ENCODE measurements around the gene SUPT4H1.

Gene SUPT4H1

DNA sequence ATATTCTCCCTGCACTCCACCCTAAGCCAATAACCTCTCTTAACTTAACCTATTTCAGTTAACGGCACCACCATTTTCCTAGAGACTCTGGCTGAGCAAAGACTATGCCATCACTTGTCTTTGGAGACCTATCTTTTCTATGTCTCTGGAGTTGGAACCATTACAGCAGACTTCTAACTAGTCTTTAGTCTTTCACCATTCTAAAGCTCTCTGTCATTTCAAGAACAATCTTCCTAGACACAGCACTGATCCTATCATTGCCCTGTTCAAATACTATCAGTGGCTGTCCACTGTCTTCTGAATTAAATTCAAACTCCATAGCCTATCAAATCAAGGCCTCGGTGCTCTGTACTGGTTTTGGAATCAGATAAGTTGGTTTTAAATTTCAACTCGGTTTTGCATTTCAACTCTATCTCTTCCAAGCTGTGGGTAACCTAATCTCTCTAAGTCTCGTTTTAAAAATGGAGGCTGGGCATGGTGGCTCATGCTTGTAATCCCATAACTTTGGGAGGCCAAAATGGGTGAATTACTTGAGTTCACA is 33.4 kb upstream of the SUPT4H1 start:
- TF ChIP-seq, protein P1, sequence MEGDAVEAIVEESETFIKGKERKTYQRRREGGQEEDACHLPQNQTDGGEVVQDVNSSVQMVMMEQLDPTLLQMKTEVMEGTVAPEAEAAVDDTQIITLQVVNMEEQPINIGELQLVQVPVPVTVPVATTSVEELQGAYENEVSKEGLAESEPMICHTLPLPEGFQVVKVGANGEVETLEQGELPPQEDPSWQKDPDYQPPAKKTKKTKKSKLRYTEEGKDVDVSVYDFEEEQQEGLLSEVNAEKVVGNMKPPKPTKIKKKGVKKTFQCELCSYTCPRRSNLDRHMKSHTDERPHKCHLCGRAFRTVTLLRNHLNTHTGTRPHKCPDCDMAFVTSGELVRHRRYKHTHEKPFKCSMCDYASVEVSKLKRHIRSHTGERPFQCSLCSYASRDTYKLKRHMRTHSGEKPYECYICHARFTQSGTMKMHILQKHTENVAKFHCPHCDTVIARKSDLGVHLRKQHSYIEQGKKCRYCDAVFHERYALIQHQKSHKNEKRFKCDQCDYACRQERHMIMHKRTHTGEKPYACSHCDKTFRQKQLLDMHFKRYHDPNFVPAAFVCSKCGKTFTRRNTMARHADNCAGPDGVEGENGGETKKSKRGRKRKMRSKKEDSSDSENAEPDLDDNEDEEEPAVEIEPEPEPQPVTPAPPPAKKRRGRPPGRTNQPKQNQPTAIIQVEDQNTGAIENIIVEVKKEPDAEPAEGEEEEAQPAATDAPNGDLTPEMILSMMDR (IDR thresholded peaks at IDR 0.05; ENCODE audit: control insufficient read depth, extremely low read depth, insufficient read depth) = no peak
- H3K4me3 ChIP-seq (ENCODE audit: low read depth, low read length) = no peak overlapping the region
- DNase-seq (ENCODE audit: low read depth) = no peak

DNA sequence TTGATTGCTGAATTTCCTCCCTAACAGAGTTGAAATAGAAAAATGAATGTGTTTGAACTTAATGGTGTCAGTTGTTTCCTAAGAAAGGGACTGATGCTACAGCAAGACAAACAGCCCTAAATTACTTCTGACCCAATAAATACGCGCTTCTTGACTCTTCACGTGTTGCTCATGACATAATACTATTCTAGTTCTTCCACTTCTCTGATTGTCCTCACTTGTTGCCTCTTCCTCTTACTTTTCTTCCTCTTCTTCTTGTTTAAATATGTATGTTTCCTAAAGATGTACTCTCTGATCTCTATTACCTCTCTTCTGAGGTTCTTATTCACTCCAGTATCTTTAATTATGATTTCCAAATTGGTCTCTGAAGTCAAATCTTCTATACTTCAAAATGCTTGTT is 32.9 kb upstream of the SUPT4H1 start:
- TF ChIP-seq, protein P1 (IDR thresholded peaks at IDR 0.05; ENCODE audit: control insufficient read depth, extremely low read depth, insufficient read depth) = no peak
- no peak overlapping the region for H3K4me3 ChIP-seq (ENCODE audit: low read depth, low read length)
- no peak for DNase-seq (ENCODE audit: low read depth)

DNA sequence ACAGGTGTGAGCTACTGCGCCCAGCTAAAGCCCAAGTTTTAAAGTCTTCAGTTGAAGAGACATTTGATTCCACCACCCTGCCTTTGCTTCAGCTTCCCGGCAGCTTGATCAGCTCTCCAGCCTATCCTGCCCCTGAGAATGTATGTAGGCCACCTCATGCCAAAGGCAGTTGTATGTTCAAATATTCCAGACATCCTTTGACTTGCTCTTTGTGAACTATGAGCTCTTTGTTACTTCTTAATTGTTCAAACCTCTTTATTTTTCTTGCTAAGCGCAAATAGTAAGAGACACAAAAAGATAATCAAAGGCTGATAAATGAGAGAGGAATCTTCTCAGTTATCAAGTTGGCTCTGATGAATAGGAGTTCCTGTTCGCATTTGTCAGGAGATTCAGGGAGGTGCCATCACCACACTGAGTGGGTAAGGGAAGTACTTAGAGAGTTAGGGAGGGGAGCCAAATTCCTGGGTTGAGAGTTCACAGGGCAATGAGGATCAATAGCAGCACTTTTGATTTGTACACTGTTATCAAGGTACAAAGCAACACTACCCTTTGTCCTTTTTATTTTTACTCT is 32.0 kb upstream of the SUPT4H1 start:
- no peak overlapping the region for H3K4me3 ChIP-seq (ENCODE audit: low read depth, low read length)
- TF ChIP-seq, protein P1 (IDR thresholded peaks at IDR 0.05; ENCODE audit: control insufficient read depth, extremely low read depth, insufficient read depth) = no peak
- DNase-seq (ENCODE audit: low read depth) = no peak

DNA sequence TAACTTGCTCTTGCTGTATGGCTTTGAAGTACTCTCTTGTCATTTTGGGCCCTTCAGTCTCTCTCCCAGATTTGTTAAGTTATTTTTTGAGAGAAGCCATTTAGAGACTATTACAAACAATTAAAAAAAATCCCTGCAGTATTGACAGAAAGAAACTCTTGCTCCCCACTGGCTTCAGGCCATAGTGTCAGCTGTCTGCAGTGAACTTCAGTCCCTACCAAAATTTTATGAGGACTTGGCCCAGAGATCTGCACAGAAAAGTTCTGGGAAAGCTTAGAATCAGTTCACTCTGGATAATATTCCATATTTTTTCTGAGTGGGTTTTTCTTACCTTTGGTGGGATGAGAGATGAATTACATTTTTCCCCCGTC is 30.9 kb upstream of the SUPT4H1 start:
- DNase-seq (ENCODE audit: low read depth) = no peak
- no peak overlapping the region for H3K4me3 ChIP-seq (ENCODE audit: low read depth, low read length)
- TF ChIP-seq, protein P1 (IDR thresholded peaks at IDR 0.05; ENCODE audit: control insufficient read depth, extremely low read depth, insufficient read depth) = no peak

DNA sequence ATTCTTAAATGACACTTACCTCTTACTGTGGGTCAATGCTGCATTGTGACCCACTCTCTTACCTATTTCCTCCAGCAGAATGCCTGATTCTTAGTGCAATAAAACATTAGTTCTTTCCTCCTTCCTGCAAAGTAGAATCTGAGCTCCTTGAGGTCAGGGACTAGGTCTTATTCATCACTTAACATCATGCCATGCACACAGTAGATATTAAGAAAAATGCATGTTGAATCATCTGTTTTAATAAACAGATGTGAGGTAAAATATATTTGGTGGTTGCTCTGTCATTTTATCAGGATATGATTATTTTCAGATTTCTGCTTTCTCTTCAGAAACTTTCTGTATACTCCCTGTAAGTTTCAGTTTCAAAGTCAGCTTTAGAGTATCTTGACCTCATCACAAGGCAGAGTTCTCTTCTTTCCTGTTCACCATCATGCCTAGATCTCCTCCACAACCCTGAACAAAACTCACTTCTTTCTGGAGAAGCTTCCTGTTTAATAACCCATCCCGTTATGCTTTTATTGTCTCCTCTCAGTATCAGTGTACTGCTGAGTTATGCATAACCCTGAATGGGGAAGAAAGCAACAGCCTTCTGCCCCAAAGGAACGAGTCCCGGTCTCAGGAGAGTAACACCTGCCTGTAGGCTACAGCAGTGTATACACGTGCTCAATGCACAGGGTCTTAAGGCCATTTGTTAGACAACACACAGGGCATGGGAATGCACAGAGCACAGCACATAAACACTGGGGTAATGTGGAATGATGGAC is 30.3 kb upstream of the SUPT4H1 start:
- no peak for DNase-seq (ENCODE audit: low read depth)
- TF ChIP-seq, protein P1 (IDR thresholded peaks at IDR 0.05; ENCODE audit: control insufficient read depth, extremely low read depth, insufficient read depth) = no peak
- H3K4me3 ChIP-seq (ENCODE audit: low read depth, low read length) = no peak overlapping the region

DNA sequence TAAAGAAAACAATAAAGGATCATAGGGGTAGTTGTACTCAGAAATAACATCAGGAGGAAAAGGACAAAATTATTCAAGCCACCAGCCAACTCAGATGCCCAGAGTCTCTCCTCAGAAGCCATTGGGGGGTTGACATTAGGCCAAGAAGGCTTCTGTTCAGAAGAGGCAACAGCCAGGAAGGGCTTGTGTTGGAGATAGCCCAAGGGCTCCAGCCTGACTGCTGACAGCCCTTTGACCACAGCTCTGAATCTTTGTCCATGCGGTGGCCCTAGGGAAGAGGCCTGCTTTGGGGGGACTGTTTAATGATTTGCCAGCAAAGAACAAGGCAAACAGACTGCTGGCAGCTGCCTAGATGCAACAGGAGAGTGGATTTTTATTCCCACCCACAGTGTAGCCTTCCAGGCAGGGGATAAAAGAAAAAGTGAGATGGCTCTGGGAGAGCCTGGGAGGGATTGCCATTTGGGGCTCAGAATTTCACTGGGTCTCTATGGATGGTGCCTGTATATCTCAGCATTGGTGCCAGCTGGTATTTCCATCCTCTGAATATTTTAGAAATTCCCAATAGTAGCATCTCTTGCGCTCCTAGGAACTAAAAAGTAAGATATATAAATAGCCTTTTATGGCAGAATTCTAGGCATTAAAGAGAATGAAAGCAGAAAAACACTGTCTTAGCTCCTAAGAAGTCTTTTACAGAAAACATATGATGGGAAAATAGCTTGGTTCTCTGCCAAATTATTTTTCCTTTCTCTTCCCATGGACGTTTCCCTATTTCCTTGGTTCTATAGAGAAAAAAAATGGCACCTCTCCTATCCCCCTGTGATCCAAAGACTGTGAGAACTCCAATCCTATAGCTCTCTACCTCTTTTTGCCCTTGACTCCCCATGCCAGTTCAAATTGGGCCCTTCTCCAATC is 29.4 kb upstream of the SUPT4H1 start:
- DNase-seq (ENCODE audit: low read depth) = no peak
- H3K4me3 ChIP-seq (ENCODE audit: low read depth, low read length) = no peak overlapping the region
- TF ChIP-seq, protein P1 (IDR thresholded peaks at IDR 0.05; ENCODE audit: control insufficient read depth, extremely low read depth, insufficient read depth) = no peak

Data from LNCaP clone FGC (cell line).